GM12892 (cell line): ENCODE results near the gene SLC6A4.

Experiments
- POLR2A ChIP-seq: IDR thresholded peaks from 2 replicates; pipeline ENCODE4 v1.6.1; 2011; ENCODE audit warnings: low read depth, low read length, control low read depth
- POLR2AphosphoS5 ChIP-seq: IDR thresholded peaks from 2 replicates; pipeline ENCODE4 v1.6.1; 2011; ENCODE audit warnings: low read depth, low read length, control low read depth
- TAF1 ChIP-seq: IDR thresholded peaks from 2 replicates; pipeline ENCODE4 v1.6.1; 2011; ENCODE audit warnings: low read depth, mild to moderate bottlenecking, control low read depth, low read length, borderline replicate concordance

DNA sequence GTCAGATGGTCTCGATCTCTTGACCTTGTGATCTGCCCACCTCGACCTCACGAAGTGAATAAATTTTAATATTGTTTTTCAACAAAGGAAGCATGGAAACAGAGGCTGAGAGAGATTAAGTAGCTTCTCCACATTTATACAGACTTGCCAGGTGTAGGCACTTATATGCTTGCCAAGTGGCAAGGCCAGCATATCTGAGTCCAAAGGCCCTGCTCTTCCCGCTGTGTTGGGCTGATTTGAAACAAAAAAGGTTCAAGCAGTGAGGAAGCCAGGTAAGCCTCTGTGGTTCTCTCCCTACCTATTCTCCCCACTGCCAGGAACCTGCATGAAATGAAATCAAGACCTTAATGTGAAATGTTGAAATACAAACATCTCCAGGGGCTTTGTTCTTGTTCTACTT, 7.5 kb upstream of the SLC6A4 start:
- TF ChIP-seq POLR2A (no peak), POLR2AphosphoS5 (no peak), TAF1 (no peak)
